ENCODE measurements around the gene TTC8.

GRCh38 chr14:88824314-88825077 is at the start of gene TTC8:
- TF ChIP-seq REST (IDR thresholded peaks at IDR 0.05; ENCODE audit: insufficient read depth in 1 of 2, low read depth in 2 of 2, low read length in 2 of 2) (no peak), TAF1 (IDR thresholded peaks at IDR 0.05; ENCODE audit: borderline replicate concordance, insufficient read depth, low read length) (no peak), SIN3A (IDR thresholded peaks at IDR 0.05; ENCODE audit: borderline replicate concordance, insufficient read depth, low read length) (no peak; the same call in 1 of the 2 replicates), POLR2AphosphoS5 (IDR thresholded peaks at IDR 0.05; ENCODE audit: low read depth, low read length) (peak; percentile 65; the same call in 1 of the 2 replicates), FOXP2 (optimal IDR thresholded peaks at IDR 0.05; ENCODE audit: borderline replicate concordance, extremely low read depth, extremely low read length, insufficient read depth) (no peak)

Data from PFSK-1 (cell line).